SIG-M5 treated with dmso at 0.1 percent for 504 hours (cell line): ENCODE data around the gene CRY1.
"Not testable (repeated sequence)": the region's sequence is repeated elsewhere in the genome, so short reads cannot be mapped to it uniquely, and the experiment has no call there.

ENCODE experiments used
- DNase-seq: peaks from one replicate; lab custom pipeline; 2025; ENCODE audit not compliant: unreplicated experiment; lab: John Stamatoyannopoulos, UW

CRY1 gene

GRCh38 chr12:107012736-107013425, 80.5 kb downstream of the CRY1 start:
- no peak for DNase-seq

- no peak for DNase-seq
Observed at GRCh38 chr12:107011519-107011918, 81.8 kb downstream of the CRY1 start.

GRCh38 chr12:107007411-107007810, 85.9 kb downstream of the CRY1 start:
- DNase-seq: peak; percentile 27

- DNase-seq: not testable (repeated sequence)
Observed at GRCh38 chr12:107002665-107003064, 90.7 kb downstream of the CRY1 start.

GRCh38 chr12:106999446-106999845, 93.9 kb downstream of the CRY1 start:
- DNase-seq: no peak

- no peak for DNase-seq
Observed at GRCh38 chr12:106997916-106998315, 95.4 kb downstream of the CRY1 start.

- not testable (repeated sequence) for DNase-seq
Observed at GRCh38 chr12:106996102-106996501, 97.2 kb downstream of the CRY1 start.

GRCh38 chr12:106994579-106995220, 98.6 kb downstream of the CRY1 start:
- no peak for DNase-seq

- no peak for DNase-seq
Observed at GRCh38 chr12:106987846-106988245, 105.5 kb downstream of the CRY1 start.

GRCh38 chr12:106986625-106987389, 106.5 kb downstream of the CRY1 start, which contains the start of gene MTERF2:
Gene MTERF2, minus strand, starts transcription at chr12:106987146. Its CDS starts 8,432 bp downstream, at chr12:106978714.
- peak; percentile 89 for DNase-seq

GRCh38 chr12:106986135-106986534, 107.2 kb downstream of the CRY1 start:
- DNase-seq: no peak

- DNase-seq: no peak
Observed at GRCh38 chr12:106985479-106985878, 107.9 kb downstream of the CRY1 start.

- no peak for DNase-seq
Observed at GRCh38 chr12:106984588-106985137, 108.7 kb downstream of the CRY1 start.

GRCh38 chr12:106982229-106982628, 111.1 kb downstream of the CRY1 start:
- DNase-seq: no peak

- DNase-seq: no peak
Observed at GRCh38 chr12:106981788-106982187, 111.6 kb downstream of the CRY1 start.

GRCh38 chr12:106980944-106981343, 112.4 kb downstream of the CRY1 start:
- DNase-seq: no peak

- DNase-seq: no peak
Observed at GRCh38 chr12:106978035-106978800, 115.1 kb downstream of the CRY1 start.

- DNase-seq: no peak
Observed at GRCh38 chr12:106976668-106977067, 116.7 kb downstream of the CRY1 start.

- DNase-seq: no peak
Observed at GRCh38 chr12:106975993-106976658, 117.2 kb downstream of the CRY1 start.

GRCh38 chr12:106975098-106975497, 118.3 kb downstream of the CRY1 start:
- DNase-seq: no peak
